ENCODE results near the gene SLC34A2.

DNA sequence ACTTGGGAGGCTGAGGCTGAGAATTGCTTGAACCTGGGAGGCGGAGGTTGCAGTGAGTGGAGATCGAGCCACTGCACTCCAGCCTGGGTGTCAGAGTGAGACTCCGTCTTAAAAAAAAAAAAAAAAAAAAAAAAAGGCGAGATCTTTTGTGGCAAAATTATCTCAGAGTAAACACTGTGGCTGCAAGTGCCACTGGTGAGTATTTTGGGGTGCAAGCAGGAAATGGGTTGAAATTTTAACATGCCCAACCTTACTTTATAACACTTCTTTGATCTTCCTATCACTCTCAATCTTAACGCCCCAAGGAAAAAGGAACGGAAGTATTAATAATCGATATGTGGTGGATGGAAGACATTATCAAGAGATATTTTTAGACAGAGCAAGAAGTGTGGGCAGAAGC lies 32.1 kb downstream of the SLC34A2 start:
- TF ChIP-seq, protein P1, sequence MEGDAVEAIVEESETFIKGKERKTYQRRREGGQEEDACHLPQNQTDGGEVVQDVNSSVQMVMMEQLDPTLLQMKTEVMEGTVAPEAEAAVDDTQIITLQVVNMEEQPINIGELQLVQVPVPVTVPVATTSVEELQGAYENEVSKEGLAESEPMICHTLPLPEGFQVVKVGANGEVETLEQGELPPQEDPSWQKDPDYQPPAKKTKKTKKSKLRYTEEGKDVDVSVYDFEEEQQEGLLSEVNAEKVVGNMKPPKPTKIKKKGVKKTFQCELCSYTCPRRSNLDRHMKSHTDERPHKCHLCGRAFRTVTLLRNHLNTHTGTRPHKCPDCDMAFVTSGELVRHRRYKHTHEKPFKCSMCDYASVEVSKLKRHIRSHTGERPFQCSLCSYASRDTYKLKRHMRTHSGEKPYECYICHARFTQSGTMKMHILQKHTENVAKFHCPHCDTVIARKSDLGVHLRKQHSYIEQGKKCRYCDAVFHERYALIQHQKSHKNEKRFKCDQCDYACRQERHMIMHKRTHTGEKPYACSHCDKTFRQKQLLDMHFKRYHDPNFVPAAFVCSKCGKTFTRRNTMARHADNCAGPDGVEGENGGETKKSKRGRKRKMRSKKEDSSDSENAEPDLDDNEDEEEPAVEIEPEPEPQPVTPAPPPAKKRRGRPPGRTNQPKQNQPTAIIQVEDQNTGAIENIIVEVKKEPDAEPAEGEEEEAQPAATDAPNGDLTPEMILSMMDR (IDR thresholded peaks at IDR 0.05; ENCODE audit: insufficient read depth, low read depth, low read length): no peak
- TF ChIP-seq EZH2 (IDR thresholded peaks at IDR 0.05; ENCODE audit: insufficient read depth, low read length): no peak
